ENCODE data around the gene FHAD1. TPM values are rescaled to one million over a fixed set of nuclear protein-coding genes. Genes with fewer than 3 reads are reported as not detected.

Gene FHAD1
- total RNA-seq, 3 donors from 2014 or later (not counting 1 experiment from before 2014, with no cell fraction given), result 0.72 to 1.9 (median 1.7) TPM

DNA sequence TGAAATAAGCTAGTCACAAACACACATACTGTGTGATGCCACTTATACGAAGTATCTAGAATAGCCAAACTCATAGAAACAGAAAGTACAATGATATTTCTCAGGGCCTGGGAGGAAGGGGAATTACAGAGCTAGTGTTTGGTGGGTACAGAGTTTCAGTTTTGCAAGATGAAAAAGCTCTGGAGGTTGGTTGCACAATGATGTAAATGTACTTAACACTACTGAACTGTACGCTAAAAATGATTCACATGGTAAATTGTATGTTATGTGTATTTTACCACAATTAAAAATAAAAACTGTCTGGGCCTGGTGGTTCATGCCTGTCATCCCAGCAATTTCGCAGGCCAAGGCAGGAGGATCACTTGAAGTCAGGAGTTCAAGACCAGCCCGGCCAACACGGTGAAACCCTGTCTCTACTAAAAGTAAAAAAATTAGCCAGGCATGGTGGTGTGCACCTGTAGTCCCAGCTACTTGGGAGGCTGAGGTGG is 15.3 kb upstream of the FHAD1 start:
- 67% methylated on average over 3 of the region's 5 CpGs for WGBS (ENCODE audit: insufficient coverage)
- DNase-seq (peak in 1 of 2 donors; percentile 12), ATAC-seq (peak; percentile 76 to 85 (median 78))
- peaks cover 0 to 5% of the 10 kb centered on the region in 2 donors for H3K4me1 Mint-ChIP-seq
- peak overlapping the region in 1 of 2 donors; percentile 36 for H3K27ac Mint-ChIP-seq
- intact Hi-C loops (cut with micrococcal nuclease), result no loop called here
- Histone ChIP-seq H3K4me3 (ENCODE audit: low read length) (no peak overlapping the region), H3K27me3 (ENCODE audit: control insufficient read depth, insufficient read depth, low read length) (no peaks in the 10 kb centered on the region), H3K9me3 (ENCODE audit: control insufficient read depth, insufficient read depth, low read length) (no peaks in the 10 kb centered on the region), H3K4me1 (ENCODE audit: control insufficient read depth, insufficient read depth, low read length) (no peaks in the 10 kb centered on the region), H3K36me3 (ENCODE audit: control insufficient read depth, insufficient read depth, low read length) (no peaks in the 10 kb centered on the region), H3K27ac (ENCODE audit: low read length) (no peak overlapping the region)
- no peaks in the 10 kb centered on the region for H3K36me3 Mint-ChIP-seq
- H3K4me3 Mint-ChIP-seq, result no peak overlapping the region
- H3K9me3 Mint-ChIP-seq, result no peaks in the 10 kb centered on the region
- peaks cover 0 to 10% of the 10 kb centered on the region in 2 donors for H3K27me3 Mint-ChIP-seq (ENCODE audit: low read depth in 2 of 2)
- no peak for TF ChIP-seq CTCF (IDR thresholded peaks at IDR 0.05)

DNA sequence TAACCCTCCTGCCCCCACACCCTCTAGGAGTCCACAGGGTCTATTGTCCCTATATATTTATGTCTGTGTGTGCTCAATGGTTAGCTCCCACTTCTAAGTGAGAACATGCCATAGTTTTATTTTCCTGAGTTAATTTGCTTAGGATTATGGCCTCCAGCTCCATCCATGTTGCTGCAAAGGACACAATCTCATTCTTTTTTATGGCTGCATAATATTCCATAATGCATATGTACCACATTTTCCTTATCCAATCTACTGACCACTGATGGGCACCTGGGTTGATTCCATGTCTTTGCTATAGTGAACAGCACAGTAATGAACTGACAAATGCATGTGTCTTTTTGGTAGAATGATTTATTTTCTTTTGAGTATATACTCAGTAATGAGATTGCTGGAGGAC is 13.3 kb upstream of the FHAD1 start:
- peaks cover 0 to 10% of the 10 kb centered on the region in 2 donors for H3K27me3 Mint-ChIP-seq (ENCODE audit: low read depth in 2 of 2)
- no peak for TF ChIP-seq CTCF (IDR thresholded peaks at IDR 0.05)
- no peak overlapping the region for H3K27ac Mint-ChIP-seq
- no peaks in the 10 kb centered on the region for H3K27me3 ChIP-seq (ENCODE audit: control insufficient read depth, insufficient read depth, low read length)
- no peak overlapping the region for H3K4me3 ChIP-seq (ENCODE audit: low read length)
- DNase-seq (no peak), ATAC-seq (no peak)
- intact Hi-C loops (cut with micrococcal nuclease), result no loop called here
- no peak overlapping the region for H3K27ac ChIP-seq (ENCODE audit: low read length)
- H3K4me1 Mint-ChIP-seq, result peaks cover 0 to 5% of the 10 kb centered on the region in 2 donors
- H3K9me3 ChIP-seq (ENCODE audit: control insufficient read depth, insufficient read depth, low read length), result no peaks in the 10 kb centered on the region
- no peak overlapping the region for H3K4me3 Mint-ChIP-seq
- no peaks in the 10 kb centered on the region for H3K36me3 Mint-ChIP-seq
- H3K4me1 ChIP-seq (ENCODE audit: control insufficient read depth, insufficient read depth, low read length), result no peaks in the 10 kb centered on the region
- no peaks in the 10 kb centered on the region for H3K9me3 Mint-ChIP-seq
- H3K36me3 ChIP-seq (ENCODE audit: control insufficient read depth, insufficient read depth, low read length), result no peaks in the 10 kb centered on the region

- Histone ChIP-seq H3K36me3 (ENCODE audit: control insufficient read depth, insufficient read depth, low read length) (no peaks in the 10 kb centered on the region), H3K4me1 (ENCODE audit: control insufficient read depth, insufficient read depth, low read length) (no peaks in the 10 kb centered on the region), H3K4me3 (ENCODE audit: low read length) (no peak overlapping the region), H3K9me3 (ENCODE audit: control insufficient read depth, insufficient read depth, low read length) (no peaks in the 10 kb centered on the region), H3K27ac (ENCODE audit: low read length) (no peak overlapping the region), H3K27me3 (ENCODE audit: control insufficient read depth, insufficient read depth, low read length) (no peaks in the 10 kb centered on the region)
- Mint-ChIP-seq H3K27me3 (ENCODE audit: low read depth in 2 of 2) (peaks cover 3 to 10% of the 10 kb centered on the region in 2 donors), H3K4me3 (no peak overlapping the region), H3K4me1 (peaks cover 0 to 4% of the 10 kb centered on the region in 2 donors), H3K36me3 (no peaks in the 10 kb centered on the region), H3K9me3 (no peaks in the 10 kb centered on the region), H3K27ac (no peak overlapping the region)
- intact Hi-C loops (cut with micrococcal nuclease), result no loop called here
- no peak for TF ChIP-seq CTCF (IDR thresholded peaks at IDR 0.05)
- no peak for ATAC-seq
- 84% methylated on average over 5 of the region's 5 CpGs for WGBS (ENCODE audit: insufficient coverage)
- no peak for DNase-seq
Measured at GRCh38 chr1:15236321-15236721, 10.7 kb upstream of the FHAD1 start.

GRCh38 chr1:15236746-15237145 is 10.3 kb upstream of the FHAD1 start:
- no peaks in the 10 kb centered on the region for H3K9me3 Mint-ChIP-seq
- no peaks in the 10 kb centered on the region for H3K36me3 Mint-ChIP-seq
- Histone ChIP-seq H3K27ac (ENCODE audit: low read length) (no peak overlapping the region), H3K4me3 (ENCODE audit: low read length) (no peak overlapping the region), H3K27me3 (ENCODE audit: control insufficient read depth, insufficient read depth, low read length) (no peaks in the 10 kb centered on the region), H3K4me1 (ENCODE audit: control insufficient read depth, insufficient read depth, low read length) (no peaks in the 10 kb centered on the region), H3K9me3 (ENCODE audit: control insufficient read depth, insufficient read depth, low read length) (no peaks in the 10 kb centered on the region), H3K36me3 (ENCODE audit: control insufficient read depth, insufficient read depth, low read length) (no peaks in the 10 kb centered on the region)
- no peak for TF ChIP-seq CTCF (IDR thresholded peaks at IDR 0.05)
- ATAC-seq (no peak), DNase-seq (no peak)
- intact Hi-C loops (cut with micrococcal nuclease), result no loop called here
- 84% methylated on average over 9 of the region's 9 CpGs for WGBS (ENCODE audit: insufficient coverage)
- peaks cover 0 to under 1% of the 10 kb centered on the region in 2 donors for H3K4me1 Mint-ChIP-seq
- H3K27ac Mint-ChIP-seq, result no peak overlapping the region
- peaks cover 3 to 10% of the 10 kb centered on the region in 2 donors for H3K27me3 Mint-ChIP-seq (ENCODE audit: low read depth in 2 of 2)
- no peak overlapping the region for H3K4me3 Mint-ChIP-seq
